Measurements from ENCODE around the gene RECQL5. TPM values are rescaled to one million over a fixed set of nuclear protein-coding genes. Genes with fewer than 3 reads are reported as not detected.

RECQL5 gene
- total and polyA plus RNA-seq, 7 experiments from 2014 or later = 12.4 to 76.5 (median 43.5) TPM

- no peaks in the 10 kb centered on the region for H3K9me3 Mint-ChIP-seq
- H3K36me3 Mint-ChIP-seq = peaks cover 4 to 34% (median 8%) of the 10 kb centered on the region in 5 donors
- Histone ChIP-seq H3K27me3 (ENCODE audit: control insufficient read depth in 2 of 2, insufficient read depth in 2 of 2, low read length in 2 of 2) (no peaks in the 10 kb centered on the region), H3K27ac (ENCODE audit: low read depth, low read length) (no peak overlapping the region), H3K4me1 (ENCODE audit: control insufficient read depth in 2 of 2, insufficient read depth in 2 of 2, low read length in 2 of 2) (peaks cover 9 to 12% of the 10 kb centered on the region in 2 donors), H3K36me3 (ENCODE audit: control insufficient read depth in 2 of 3, insufficient read depth in 3 of 3, low read length in 3 of 3) (peaks cover 0 to 54% (median 4%) of the 10 kb centered on the region in 3 experiments), H3K4me3 (ENCODE audit: low read length) (no peak overlapping the region), H3K9me3 (ENCODE audit: control insufficient read depth in 2 of 3, low read length in 3 of 3) (no peaks in the 10 kb centered on the region)
- DNase-seq (no peak), ATAC-seq (no peak)
- peak overlapping the region in 1 of 10 donors; percentile 32 for H3K4me3 Mint-ChIP-seq
- no peaks in the 10 kb centered on the region for H3K27me3 Mint-ChIP-seq
- ChIA-PET CTCF (interaction anchor here (0.6 to 1.7 kb wide), 3 partner anchors 10 to 975 kb away, joined by 3 to 4 read pairs (median 3); no protein-coding TSS in a partner anchor), POLR2A (no interaction called here)
- no peak overlapping the region for H3K27ac Mint-ChIP-seq
- H3K4me1 Mint-ChIP-seq = peaks cover 2 to 14% (median 6%) of the 10 kb centered on the region in 7 donors
- intact Hi-C loops (cut with micrococcal nuclease) = no loop called here
Observed at GRCh38 chr17:75662511-75662910, 4.4 kb downstream of the RECQL5 start.

DNA sequence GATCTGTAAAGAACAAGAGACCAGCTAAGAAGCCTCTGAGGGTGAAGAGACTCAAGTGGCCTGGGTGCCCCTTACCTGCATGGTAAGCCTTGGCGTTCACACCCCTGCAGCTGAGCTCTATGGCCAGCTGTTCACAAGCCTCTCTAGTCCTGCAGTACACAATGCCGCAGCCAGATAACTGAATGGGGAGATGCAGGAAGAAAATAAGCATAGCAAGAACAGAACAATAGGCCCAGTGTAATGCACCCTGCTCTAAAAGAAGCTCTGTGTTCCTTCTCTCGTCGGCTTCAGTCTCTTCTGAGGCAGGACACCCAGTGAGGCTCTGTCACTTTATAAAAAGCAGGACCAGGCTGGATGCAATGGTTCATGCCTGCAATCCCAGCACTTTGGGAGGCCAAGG lies 5.4 kb downstream of the RECQL5 start:
- Histone ChIP-seq H3K9me3 (ENCODE audit: control insufficient read depth in 2 of 3, low read length in 3 of 3) (no peaks in the 10 kb centered on the region), H3K4me1 (ENCODE audit: control insufficient read depth in 2 of 2, insufficient read depth in 2 of 2, low read length in 2 of 2) (peaks cover 6 to 10% of the 10 kb centered on the region in 2 donors), H3K36me3 (ENCODE audit: control insufficient read depth in 2 of 3, insufficient read depth in 3 of 3, low read length in 3 of 3) (peaks cover 0 to 57% (median 4%) of the 10 kb centered on the region in 3 experiments), H3K27ac (ENCODE audit: low read depth, low read length) (no peak overlapping the region), H3K27me3 (ENCODE audit: control insufficient read depth in 2 of 2, insufficient read depth in 2 of 2, low read length in 2 of 2) (no peaks in the 10 kb centered on the region), H3K4me3 (ENCODE audit: low read length) (no peak overlapping the region)
- H3K4me1 Mint-ChIP-seq = peaks cover 2 to 14% (median 6%) of the 10 kb centered on the region in 7 donors
- H3K4me3 Mint-ChIP-seq = no peak overlapping the region
- ATAC-seq = no peak
- CTCF ChIA-PET = interaction anchor here (0.7 to 1.7 kb wide), 2 partner anchors 11 to 24 kb away, joined by 3 to 4 read pairs; no protein-coding TSS in a partner anchor
- peaks cover 4 to 40% (median 8%) of the 10 kb centered on the region in 5 donors for H3K36me3 Mint-ChIP-seq
- POLR2A ChIA-PET = interaction anchor here (0.5 kb wide), 1 partner anchor 34 kb away, joined by 3 read pairs; no protein-coding TSS in a partner anchor
- no peaks in the 10 kb centered on the region for H3K27me3 Mint-ChIP-seq
- no peaks in the 10 kb centered on the region for H3K9me3 Mint-ChIP-seq
- H3K27ac Mint-ChIP-seq = no peak overlapping the region
- no peak for DNase-seq
- intact Hi-C loops (cut with micrococcal nuclease) = no loop called here

DNA sequence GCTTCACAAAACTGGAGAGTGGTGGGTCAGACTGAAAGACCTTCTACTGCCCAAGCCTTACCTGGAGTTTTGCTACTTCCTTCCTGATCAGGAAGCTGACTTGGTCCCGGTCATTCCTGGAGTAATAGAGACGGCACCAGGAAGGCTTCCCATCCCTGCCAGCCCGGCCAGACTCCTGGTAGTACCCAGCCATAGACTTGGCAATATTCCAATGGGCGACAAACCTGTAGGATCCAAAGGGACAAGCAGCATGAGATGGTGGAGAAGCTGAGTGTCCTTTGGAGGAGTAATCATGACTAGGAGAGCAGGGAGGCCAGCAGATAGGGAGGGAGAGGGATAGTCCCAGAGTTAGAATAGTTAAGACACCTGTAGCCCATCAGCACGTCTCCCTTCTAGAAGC lies 8.7 kb downstream of the RECQL5 start:
- no peak for DNase-seq

GRCh38 chr17:75654176-75654575 lies 12.8 kb downstream of the RECQL5 start:
- Mint-ChIP-seq H3K4me3 (no peak overlapping the region), H3K36me3 (peaks cover 0 to 37% (median 9%) of the 10 kb centered on the region in 5 donors), H3K27ac (peak overlapping the region in 1 of 9 donors; percentile 57), H3K27me3 (no peaks in the 10 kb centered on the region), H3K4me1 (peaks cover 0 to 11% (median 4%) of the 10 kb centered on the region in 7 donors), H3K9me3 (no peaks in the 10 kb centered on the region)
- intact Hi-C loops (cut with micrococcal nuclease) = no loop called here
- Histone ChIP-seq H3K4me3 (ENCODE audit: low read length) (no peak overlapping the region), H3K27ac (ENCODE audit: low read depth, low read length) (no peak overlapping the region), H3K27me3 (ENCODE audit: control insufficient read depth in 2 of 2, insufficient read depth in 2 of 2, low read length in 2 of 2) (no peaks in the 10 kb centered on the region), H3K4me1 (ENCODE audit: control insufficient read depth in 2 of 2, insufficient read depth in 2 of 2, low read length in 2 of 2) (no peaks in the 10 kb centered on the region), H3K9me3 (ENCODE audit: control insufficient read depth in 2 of 3, low read length in 3 of 3) (no peaks in the 10 kb centered on the region), H3K36me3 (ENCODE audit: control insufficient read depth in 2 of 3, insufficient read depth in 3 of 3, low read length in 3 of 3) (peaks cover 0 to 50% (median 0%) of the 10 kb centered on the region in 3 experiments)
- DNase-seq (no peak), ATAC-seq (no peak)
- CTCF ChIA-PET = interaction anchor here (1.5 to 2.1 kb wide), 3 partner anchors 21 to 99 kb away, joined by 6 to 9 read pairs (median 9); partner anchors contain the start of gene SMIM5
- POLR2A ChIA-PET = interaction anchor here (0.9 kb wide), 1 partner anchor 66 kb away, joined by 3 read pairs; no protein-coding TSS in a partner anchor

More for the DNA sequence above, 8.7 kb downstream of the RECQL5 start:
- ChIA-PET POLR2A (interaction anchor here (1.1 to 1.6 kb wide), 2 partner anchors 8 to 9 kb away, joined by 3 read pairs; partner anchors contain the start of genes RECQL5 and SAP30BP), CTCF (interaction anchor here (2.4 kb wide), 1 partner anchor 25 kb away, joined by 10 read pairs; the partner anchor contains the start of gene SMIM5)
- H3K36me3 ChIP-seq (ENCODE audit: control insufficient read depth in 2 of 3, insufficient read depth in 3 of 3, low read length in 3 of 3) = peaks cover 0 to 63% (median 4%) of the 10 kb centered on the region in 3 experiments
- Mint-ChIP-seq H3K36me3 (peaks cover 0 to 39% (median 3%) of the 10 kb centered on the region in 5 donors), H3K4me3 (no peak overlapping the region), H3K27ac (no peak overlapping the region), H3K4me1 (peaks cover 0 to 7% (median 0%) of the 10 kb centered on the region in 7 donors), H3K27me3 (no peaks in the 10 kb centered on the region), H3K9me3 (no peaks in the 10 kb centered on the region)
- intact Hi-C loops (cut with micrococcal nuclease) = no loop called here
- no peak for ATAC-seq
- H3K27ac ChIP-seq (ENCODE audit: low read depth, low read length) = no peak overlapping the region
- H3K27me3 ChIP-seq (ENCODE audit: control insufficient read depth in 2 of 2, insufficient read depth in 2 of 2, low read length in 2 of 2) = no peaks in the 10 kb centered on the region
- no peak overlapping the region for H3K4me3 ChIP-seq (ENCODE audit: low read length)
- H3K4me1 ChIP-seq (ENCODE audit: control insufficient read depth in 2 of 2, insufficient read depth in 2 of 2, low read length in 2 of 2) = no peaks in the 10 kb centered on the region
- H3K9me3 ChIP-seq (ENCODE audit: control insufficient read depth in 2 of 3, low read length in 3 of 3) = no peaks in the 10 kb centered on the region

DNA sequence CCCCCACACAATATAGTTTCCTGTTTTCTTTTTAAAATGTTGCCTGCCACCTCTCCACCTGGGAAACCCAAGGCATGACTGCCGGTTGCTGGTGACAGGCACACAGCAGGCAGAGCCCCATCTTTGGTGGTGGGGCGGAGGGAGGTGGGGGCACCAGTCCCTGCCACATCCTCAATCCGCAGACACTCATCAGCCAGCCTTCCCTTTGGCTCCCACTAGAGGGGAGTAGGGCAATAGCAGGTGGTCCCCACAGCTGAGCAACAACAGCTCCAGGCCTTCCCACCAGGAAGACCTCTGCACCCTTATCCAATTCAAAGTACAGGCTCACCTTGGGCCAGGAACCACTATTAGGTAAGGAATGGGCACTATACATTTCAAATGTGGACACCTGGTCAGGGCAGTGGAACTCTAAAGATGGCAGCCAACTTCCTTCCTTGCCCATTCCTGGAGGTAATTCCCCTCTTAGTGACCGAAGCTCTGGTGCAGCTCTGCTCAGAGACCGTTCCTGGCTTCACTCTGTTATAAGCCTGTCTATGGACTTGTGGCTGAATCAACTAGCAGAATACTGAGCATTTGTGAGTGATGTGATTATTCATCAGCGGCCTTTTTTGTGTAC lies 13.9 kb downstream of the RECQL5 start:
- Mint-ChIP-seq H3K27me3 (no peaks in the 10 kb centered on the region), H3K4me3 (no peak overlapping the region), H3K4me1 (peaks cover 0 to 11% (median 4%) of the 10 kb centered on the region in 7 donors), H3K27ac (peak overlapping the region in 2 of 9 donors; percentile 38 to 51), H3K9me3 (no peaks in the 10 kb centered on the region), H3K36me3 (peaks cover 0 to 45% (median 6%) of the 10 kb centered on the region in 5 donors)
- H3K9me3 ChIP-seq (ENCODE audit: control insufficient read depth in 2 of 3, low read length in 3 of 3) = no peaks in the 10 kb centered on the region
- H3K27ac ChIP-seq (ENCODE audit: low read depth, low read length) = no peak overlapping the region
- CTCF ChIA-PET = interaction anchor here (0.6 to 2.1 kb wide), 4 partner anchors 20 to 1471 kb away, joined by 3 to 9 read pairs (median 5); partner anchors contain the start of gene SMIM5
- H3K27me3 ChIP-seq (ENCODE audit: control insufficient read depth in 2 of 2, insufficient read depth in 2 of 2, low read length in 2 of 2) = no peaks in the 10 kb centered on the region
- POLR2A ChIA-PET = interaction anchor here (3.0 kb wide), 1 partner anchor 14 kb away, joined by 16 read pairs; the partner anchor contains the start of genes RECQL5 and SAP30BP
- no peaks in the 10 kb centered on the region for H3K4me1 ChIP-seq (ENCODE audit: control insufficient read depth in 2 of 2, insufficient read depth in 2 of 2, low read length in 2 of 2)
- peak in 5 of 9 donors; percentile 20 to 30 (median 28) for DNase-seq
- intact Hi-C loops (cut with micrococcal nuclease) = no loop called here
- no peak overlapping the region for H3K4me3 ChIP-seq (ENCODE audit: low read length)
- H3K36me3 ChIP-seq (ENCODE audit: control insufficient read depth in 2 of 3, insufficient read depth in 3 of 3, low read length in 3 of 3) = peaks cover 0 to 52% (median 0%) of the 10 kb centered on the region in 3 experiments
- ATAC-seq = peak; percentile 85

DNA sequence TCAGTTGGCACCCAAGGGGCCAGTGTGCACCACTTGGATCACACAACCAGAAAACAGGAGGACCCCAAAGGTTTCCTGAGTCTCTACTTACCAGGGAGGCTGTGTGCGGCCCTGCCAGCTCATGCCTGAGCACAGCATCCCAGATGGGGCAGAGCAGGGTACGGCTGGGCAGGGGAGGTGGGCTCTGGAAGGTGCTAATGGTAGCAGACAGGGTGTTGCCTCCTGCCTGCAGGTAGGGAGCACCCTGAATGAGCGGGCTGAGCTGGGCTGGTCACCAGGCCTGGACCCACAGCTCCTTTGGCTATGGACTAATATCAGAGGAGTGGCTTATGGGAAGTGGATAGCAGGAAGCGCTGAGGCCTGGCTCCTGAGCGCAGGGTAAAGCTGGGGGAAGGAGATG lies 14.6 kb downstream of the RECQL5 start:
- H3K9me3 Mint-ChIP-seq = no peaks in the 10 kb centered on the region
- no peak overlapping the region for H3K4me3 ChIP-seq (ENCODE audit: low read length)
- H3K4me3 Mint-ChIP-seq = no peak overlapping the region
- peaks cover 0 to 11% (median 4%) of the 10 kb centered on the region in 7 donors for H3K4me1 Mint-ChIP-seq
- H3K9me3 ChIP-seq (ENCODE audit: control insufficient read depth in 2 of 3, low read length in 3 of 3) = no peaks in the 10 kb centered on the region
- no peaks in the 10 kb centered on the region for H3K27me3 ChIP-seq (ENCODE audit: control insufficient read depth in 2 of 2, insufficient read depth in 2 of 2, low read length in 2 of 2)
- H3K27ac Mint-ChIP-seq = no peak overlapping the region
- no peak for ATAC-seq
- H3K27me3 Mint-ChIP-seq = no peaks in the 10 kb centered on the region
- H3K27ac ChIP-seq (ENCODE audit: low read depth, low read length) = no peak overlapping the region
- intact Hi-C loops (cut with micrococcal nuclease) = no loop called here
- ChIA-PET CTCF (interaction anchor here (0.7 to 0.9 kb wide), 2 partner anchors 33 to 95 kb away, joined by 3 read pairs; no protein-coding TSS in a partner anchor), POLR2A (interaction anchor here (3.0 kb wide), 1 partner anchor 15 kb away, joined by 16 read pairs; the partner anchor contains the start of genes RECQL5 and SAP30BP)
- no peaks in the 10 kb centered on the region for H3K4me1 ChIP-seq (ENCODE audit: control insufficient read depth in 2 of 2, insufficient read depth in 2 of 2, low read length in 2 of 2)
- H3K36me3 Mint-ChIP-seq = peaks cover 0 to 49% (median 5%) of the 10 kb centered on the region in 5 donors
- peaks cover 0 to 58% (median 4%) of the 10 kb centered on the region in 3 experiments for H3K36me3 ChIP-seq (ENCODE audit: control insufficient read depth in 2 of 3, insufficient read depth in 3 of 3, low read length in 3 of 3)
- no peak for DNase-seq

Measured in naive thymus-derived CD4-positive, alpha-beta T cell (primary cell).